WTC11 (cell line): ENCODE results near the gene YIPF5. TPM values are rescaled to one million over a fixed set of nuclear protein-coding genes. Genes with fewer than 3 reads are reported as not detected.

Experiments used
- ATAC-seq: fragments of 200-7000 bp; cut with Tn5 transposase; 2 replicates; pipeline ENCODE4 v1.10.0; 2021; ENCODE audit warnings: mild to moderate bottlenecking, moderate library complexity
- CTCF ChIA-PET: fragments of 300-600 bp; sonication (Branson Sonifier 250); formaldehyde crosslinking; loops from one replicate; lab custom pipeline; 2021; ENCODE audit warnings: antibody characterized with exemption; lab: Charles Lee
- POLR2A ChIA-PET: fragments of 350-600 bp; sonication (Branson Sonifier 250); formaldehyde crosslinking; loops from one replicate; lab custom pipeline; 2021; ENCODE audit warnings: antibody characterized with exemption; lab: Charles Lee
- DNase-seq: peaks from one replicate; pipeline ENCODE4 v3.0.0; 2021; ENCODE audit warnings: low spot score
- H3K27ac Mint-ChIP-seq: 2 replicates; pipeline ENCODE4 v1.8.0; 2021; ENCODE audit warnings: mixed read lengths
- H3K27me3 Mint-ChIP-seq: 2 replicates; pipeline ENCODE4 v1.8.0; 2021; ENCODE audit warnings: low read depth, mild to moderate bottlenecking, moderate library complexity, mixed read lengths
- H3K36me3 Mint-ChIP-seq: 2 replicates; pipeline ENCODE4 v1.8.0; 2021; ENCODE audit warnings: mixed read lengths
- H3K4me1 Mint-ChIP-seq: 2 replicates; pipeline ENCODE4 v1.8.0; 2022; ENCODE audit warnings: mixed read lengths
- H3K4me3 Mint-ChIP-seq: 2 replicates; pipeline ENCODE4 v1.8.0; 2021; ENCODE audit warnings: mild to moderate bottlenecking, moderate library complexity, mixed read lengths
- H3K9me3 Mint-ChIP-seq: 2 replicates; pipeline ENCODE4 v1.8.0; 2021; ENCODE audit warnings: mixed read lengths
- CREB1 ChIP-seq: sonication (generic); formaldehyde crosslinking; IDR thresholded peaks from 2 replicates; pipeline ENCODE4 v1.8.0; 2023; ENCODE audit warnings: mild to moderate bottlenecking, missing genetic modification reagents
- GTF2I ChIP-seq: fragments of 250-450 bp; sonication (Bioruptor Pico); conservative IDR thresholded peaks from 2 replicates; pipeline ENCODE4 v1.4.0; 2021; ENCODE audit warnings: mild to moderate bottlenecking
- HMGA2 ChIP-seq: fragments of 250-450 bp; sonication (Bioruptor Pico); IDR thresholded peaks from 2 replicates; pipeline ENCODE4 v1.4.0; 2021; ENCODE audit warnings: mild to moderate bottlenecking, moderate library complexity
- NFE2L1 ChIP-seq: sonication (generic); formaldehyde crosslinking; IDR thresholded peaks from 2 replicates; pipeline ENCODE4 v1.8.1; 2023; ENCODE audit warnings: missing genetic modification reagents
- NFYB ChIP-seq: sonication (generic); formaldehyde crosslinking; conservative IDR thresholded peaks from 2 replicates; pipeline ENCODE4 v1.8.0; 2022; ENCODE audit warnings: low read depth, missing genetic modification reagents
- NR1H2 ChIP-seq: sonication (generic); formaldehyde crosslinking; IDR thresholded peaks from 2 replicates; pipeline ENCODE4 v1.9.0; 2021; ENCODE audit warnings: mild to moderate bottlenecking, moderate library complexity, missing genetic modification reagents
- NR2C2 ChIP-seq: sonication (generic); formaldehyde crosslinking; IDR thresholded peaks from 2 replicates; pipeline ENCODE4 v1.8.0; 2022; ENCODE audit warnings: mild to moderate bottlenecking, missing genetic modification reagents
- PRRX2 ChIP-seq: fragments of 250-450 bp; sonication (Bioruptor Pico); IDR thresholded peaks from 2 replicates; pipeline ENCODE4 v1.8.0; 2021; ENCODE audit warnings: mild to moderate bottlenecking
- SMAD3 ChIP-seq: sonication (generic); formaldehyde crosslinking; IDR thresholded peaks from 2 replicates; pipeline ENCODE4 v1.8.0; 2022; ENCODE audit warnings: missing genetic modification reagents, mild to moderate bottlenecking, borderline replicate concordance
- SOX15 ChIP-seq: fragments of 250-450 bp; sonication (Bioruptor Pico); IDR thresholded peaks from 2 replicates; pipeline ENCODE4 v1.9.0; 2021; ENCODE audit warnings: mild to moderate bottlenecking
- TCF7 ChIP-seq: sonication (generic); formaldehyde crosslinking; IDR thresholded peaks from 2 replicates; pipeline ENCODE4 v1.8.0; 2022; ENCODE audit warnings: mild to moderate bottlenecking, low read depth, missing genetic modification reagents, moderate library complexity
- TP53 ChIP-seq: sonication (generic); formaldehyde crosslinking; IDR thresholded peaks from 2 replicates; pipeline ENCODE4 v1.8.1; 2023; ENCODE audit warnings: mild to moderate bottlenecking, missing genetic modification reagents
- ZNF121 ChIP-seq: sonication (generic); formaldehyde crosslinking; IDR thresholded peaks from 2 replicates; pipeline ENCODE4 v1.8.0; 2023; ENCODE audit warnings: missing genetic modification reagents
- ZNF281 ChIP-seq: sonication (generic); formaldehyde crosslinking; IDR thresholded peaks from 2 replicates; pipeline ENCODE4 v1.8.0; 2023; ENCODE audit warnings: mild to moderate bottlenecking, missing genetic modification reagents
- ZNF512 ChIP-seq: sonication (generic); formaldehyde crosslinking; IDR thresholded peaks from 2 replicates; pipeline ENCODE4 v1.8.1; 2022; ENCODE audit warnings: missing genetic modification reagents, borderline replicate concordance
- ZNF671 ChIP-seq: fragments of 250-450 bp; sonication (Bioruptor Pico); IDR thresholded peaks from 2 replicates; pipeline ENCODE4 v1.8.0; 2021; ENCODE audit warnings: mild to moderate bottlenecking
- total RNA-seq: library from RNA; stranded (reverse); gene quantifications from 3 replicates; pipeline ENCODE4 v1.2.3, GENCODE V29; 2021
- TF ChIP-seq, protein P1 (sequence below): sonication (generic); formaldehyde crosslinking; IDR thresholded peaks from 2 replicates; pipeline ENCODE4 v1.8.1; 2023; ENCODE audit warnings: mild to moderate bottlenecking, missing genetic modification reagents, moderate library complexity
- TF ChIP-seq, protein P2 (sequence below): sonication (generic); formaldehyde crosslinking; IDR thresholded peaks from 2 replicates; pipeline ENCODE4 v1.8.0; 2023; ENCODE audit warnings: missing genetic modification reagents, mild to moderate bottlenecking, borderline replicate concordance
- TF ChIP-seq, protein P3 (sequence below): fragments of 250-450 bp; sonication (Bioruptor Pico); conservative IDR thresholded peaks from 2 replicates; pipeline ENCODE4 v1.9.0; 2021; ENCODE audit warnings: mild to moderate bottlenecking
- TF ChIP-seq, protein P4 (sequence below): fragments of 250-450 bp; sonication (Bioruptor Pico); IDR thresholded peaks from 2 replicates; pipeline ENCODE4 v2.1.2; 2022; ENCODE audit warnings: mild to moderate bottlenecking, moderate library complexity

Gene YIPF5
- total RNA-seq, 1 experiment from 2014 or later, result 39.2 TPM

- TF ChIP-seq CREB1 (CRISPR knock-in tag) (no peak), NR2C2 (CRISPR knock-in tag) (no peak), ZNF512 (CRISPR knock-in tag) (no peak), ZNF281 (CRISPR knock-in tag) (no peak)
- TF ChIP-seq, protein P1, sequence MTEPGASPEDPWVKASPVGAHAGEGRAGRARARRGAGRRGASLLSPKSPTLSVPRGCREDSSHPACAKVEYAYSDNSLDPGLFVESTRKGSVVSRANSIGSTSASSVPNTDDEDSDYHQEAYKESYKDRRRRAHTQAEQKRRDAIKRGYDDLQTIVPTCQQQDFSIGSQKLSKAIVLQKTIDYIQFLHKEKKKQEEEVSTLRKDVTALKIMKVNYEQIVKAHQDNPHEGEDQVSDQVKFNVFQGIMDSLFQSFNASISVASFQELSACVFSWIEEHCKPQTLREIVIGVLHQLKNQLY, result no peak
- TF ChIP-seq, all 79 proteins: peak for 0
Observed at GRCh38 chr5:144195448-144195847, 25.0 kb upstream of the YIPF5 start (continued).

DNA sequence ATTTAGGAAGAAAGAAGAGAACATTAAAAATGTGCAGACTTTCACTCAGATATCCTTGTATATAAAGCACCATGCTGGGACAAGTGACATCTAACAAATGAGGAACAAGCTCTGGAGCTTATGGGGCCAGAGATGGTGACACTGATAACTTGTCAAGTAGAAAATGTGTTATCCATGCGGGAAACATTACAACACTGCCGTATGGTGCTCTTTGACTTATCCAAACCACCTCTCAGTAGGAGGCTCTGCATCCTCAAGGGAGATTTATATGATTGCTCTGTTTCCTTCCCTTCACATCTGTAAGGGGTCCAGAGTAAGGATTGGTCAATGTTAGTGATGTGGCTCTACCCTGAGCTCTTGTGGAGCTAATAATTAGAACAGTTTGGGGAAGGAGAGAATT is 23.7 kb upstream of the YIPF5 start:
- ATAC-seq (no peak), DNase-seq (no peak)
- H3K4me3 Mint-ChIP-seq, result no peak overlapping the region
- H3K9me3 Mint-ChIP-seq, result no peaks in the 10 kb centered on the region
- H3K4me1 Mint-ChIP-seq, result no peaks in the 10 kb centered on the region
- H3K27me3 Mint-ChIP-seq, result no peaks in the 10 kb centered on the region
- no peak for TF ChIP-seq NFE2L1 (CRISPR knock-in tag)
- H3K27ac Mint-ChIP-seq, result no peak overlapping the region
- CTCF ChIA-PET, result interaction anchor here (1.8 kb wide), 1 partner anchor 9 kb away, joined by 4 read pairs; no protein-coding TSS in a partner anchor
- POLR2A ChIA-PET, result no interaction called here
- H3K36me3 Mint-ChIP-seq, result no peaks in the 10 kb centered on the region

- H3K9me3 Mint-ChIP-seq, result no peaks in the 10 kb centered on the region
- no peak overlapping the region for H3K4me3 Mint-ChIP-seq
- H3K4me1 Mint-ChIP-seq, result no peaks in the 10 kb centered on the region
- no peak overlapping the region for H3K27ac Mint-ChIP-seq
- no peak for ATAC-seq
- no peaks in the 10 kb centered on the region for H3K36me3 Mint-ChIP-seq
- CTCF ChIA-PET, result interaction anchor here (0.9 kb wide), 1 partner anchor 11 kb away, joined by 4 read pairs; no protein-coding TSS in a partner anchor
- H3K27me3 Mint-ChIP-seq, result no peaks in the 10 kb centered on the region
- DNase-seq, result no peak
- POLR2A ChIA-PET, result no interaction called here
- TF ChIP-seq PRRX2 (CRISPR knock-in tag) (no peak), NFYB (CRISPR knock-in tag) (no peak), SMAD3 (no peak), HMGA2 (CRISPR knock-in tag) (no peak), ZNF121 (no peak), ZNF512 (CRISPR knock-in tag) (no peak), TP53 (CRISPR knock-in tag) (no peak), ZNF671 (no peak), SOX15 (CRISPR knock-in tag) (no peak), TCF7 (no peak), NR1H2 (CRISPR knock-in tag) (no peak), GTF2I (CRISPR knock-in tag) (no peak)
- TF ChIP-seq, protein P2, sequence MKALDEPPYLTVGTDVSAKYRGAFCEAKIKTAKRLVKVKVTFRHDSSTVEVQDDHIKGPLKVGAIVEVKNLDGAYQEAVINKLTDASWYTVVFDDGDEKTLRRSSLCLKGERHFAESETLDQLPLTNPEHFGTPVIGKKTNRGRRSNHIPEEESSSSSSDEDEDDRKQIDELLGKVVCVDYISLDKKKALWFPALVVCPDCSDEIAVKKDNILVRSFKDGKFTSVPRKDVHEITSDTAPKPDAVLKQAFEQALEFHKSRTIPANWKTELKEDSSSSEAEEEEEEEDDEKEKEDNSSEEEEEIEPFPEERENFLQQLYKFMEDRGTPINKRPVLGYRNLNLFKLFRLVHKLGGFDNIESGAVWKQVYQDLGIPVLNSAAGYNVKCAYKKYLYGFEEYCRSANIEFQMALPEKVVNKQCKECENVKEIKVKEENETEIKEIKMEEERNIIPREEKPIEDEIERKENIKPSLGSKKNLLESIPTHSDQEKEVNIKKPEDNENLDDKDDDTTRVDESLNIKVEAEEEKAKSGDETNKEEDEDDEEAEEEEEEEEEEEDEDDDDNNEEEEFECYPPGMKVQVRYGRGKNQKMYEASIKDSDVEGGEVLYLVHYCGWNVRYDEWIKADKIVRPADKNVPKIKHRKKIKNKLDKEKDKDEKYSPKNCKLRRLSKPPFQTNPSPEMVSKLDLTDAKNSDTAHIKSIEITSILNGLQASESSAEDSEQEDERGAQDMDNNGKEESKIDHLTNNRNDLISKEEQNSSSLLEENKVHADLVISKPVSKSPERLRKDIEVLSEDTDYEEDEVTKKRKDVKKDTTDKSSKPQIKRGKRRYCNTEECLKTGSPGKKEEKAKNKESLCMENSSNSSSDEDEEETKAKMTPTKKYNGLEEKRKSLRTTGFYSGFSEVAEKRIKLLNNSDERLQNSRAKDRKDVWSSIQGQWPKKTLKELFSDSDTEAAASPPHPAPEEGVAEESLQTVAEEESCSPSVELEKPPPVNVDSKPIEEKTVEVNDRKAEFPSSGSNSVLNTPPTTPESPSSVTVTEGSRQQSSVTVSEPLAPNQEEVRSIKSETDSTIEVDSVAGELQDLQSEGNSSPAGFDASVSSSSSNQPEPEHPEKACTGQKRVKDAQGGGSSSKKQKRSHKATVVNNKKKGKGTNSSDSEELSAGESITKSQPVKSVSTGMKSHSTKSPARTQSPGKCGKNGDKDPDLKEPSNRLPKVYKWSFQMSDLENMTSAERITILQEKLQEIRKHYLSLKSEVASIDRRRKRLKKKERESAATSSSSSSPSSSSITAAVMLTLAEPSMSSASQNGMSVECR (CRISPR knock-in tag), result no peak
- TF ChIP-seq, protein P3, sequence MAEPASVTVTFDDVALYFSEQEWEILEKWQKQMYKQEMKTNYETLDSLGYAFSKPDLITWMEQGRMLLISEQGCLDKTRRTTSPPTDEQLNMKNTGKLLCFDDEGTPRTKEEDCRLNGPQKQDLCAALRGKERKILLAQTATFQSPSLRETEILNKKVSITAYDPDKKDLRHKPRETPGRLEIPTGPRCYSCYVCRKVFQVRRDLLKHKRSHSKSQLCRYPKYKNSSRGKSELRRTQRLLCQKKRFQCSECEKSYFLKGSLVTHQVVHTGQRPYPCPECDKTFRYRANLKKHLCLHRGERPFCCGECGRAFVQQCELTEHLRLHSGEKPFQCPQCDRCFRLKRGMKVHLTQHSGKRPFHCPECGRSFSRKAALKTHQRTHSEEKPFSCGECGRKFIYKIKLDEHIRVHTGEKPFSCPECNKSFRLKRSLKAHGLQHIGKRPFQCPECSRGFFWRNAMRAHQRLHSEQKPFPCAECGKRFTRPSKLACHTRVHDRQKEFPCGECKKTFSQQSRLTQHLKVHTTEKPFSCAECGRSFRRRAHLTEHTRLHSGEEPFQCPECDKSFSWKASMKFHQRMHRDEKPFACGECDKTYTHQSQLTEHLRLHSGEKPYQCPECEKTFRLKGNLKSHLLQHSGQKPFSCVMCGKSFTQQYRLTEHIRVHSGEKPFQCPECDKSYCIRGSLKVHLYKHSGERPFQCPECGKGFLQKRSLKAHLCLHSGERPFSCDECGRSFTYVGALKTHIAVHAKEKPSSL (CRISPR knock-in tag), result no peak
- TF ChIP-seq, protein P4, sequence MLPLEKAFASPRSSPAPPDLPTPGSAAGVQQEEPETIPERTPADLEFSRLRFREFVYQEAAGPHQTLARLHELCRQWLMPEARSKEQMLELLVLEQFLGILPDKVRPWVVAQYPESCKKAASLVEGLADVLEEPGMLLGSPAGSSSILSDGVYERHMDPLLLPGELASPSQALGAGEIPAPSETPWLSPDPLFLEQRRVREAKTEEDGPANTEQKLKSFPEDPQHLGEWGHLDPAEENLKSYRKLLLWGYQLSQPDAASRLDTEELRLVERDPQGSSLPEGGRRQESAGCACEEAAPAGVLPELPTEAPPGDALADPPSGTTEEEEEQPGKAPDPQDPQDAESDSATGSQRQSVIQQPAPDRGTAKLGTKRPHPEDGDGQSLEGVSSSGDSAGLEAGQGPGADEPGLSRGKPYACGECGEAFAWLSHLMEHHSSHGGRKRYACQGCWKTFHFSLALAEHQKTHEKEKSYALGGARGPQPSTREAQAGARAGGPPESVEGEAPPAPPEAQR (CRISPR knock-in tag), result no peak
Observed at GRCh38 chr5:144192661-144193060, 22.2 kb upstream of the YIPF5 start.
